ENCODE measurements around the gene SCFD2.
"Not testable (repeated sequence)": the region's sequence is repeated elsewhere in the genome, so short reads cannot be mapped to it uniquely, and the experiment has no call there.

Gene SCFD2

GRCh38 chr4:53240573-53240972, 125.3 kb downstream of the SCFD2 start:
- Histone ChIP-seq H3K27ac (replicated peaks) (no peak overlapping the region), H3K27me3 (ENCODE audit: insufficient read depth, poor library complexity, severe bottlenecking) (no peaks in the 10 kb centered on the region), H3K4me3 (replicated peaks; ENCODE audit: insufficient read depth, low read length) (no peak overlapping the region)
- no peak for DNase-seq (ENCODE audit: low read depth in 1 of 2, low spot score in 1 of 2)
- TF ChIP-seq REST (IDR thresholded peaks at IDR 0.05; ENCODE audit: insufficient replicate concordance, low read depth) (no peak), GABPA (IDR thresholded peaks at IDR 0.05; ENCODE audit: low read depth) (no peak), POLR2AphosphoS5 (IDR thresholded peaks at IDR 0.05; ENCODE audit: low read depth) (no peak), SPI1 (IDR thresholded peaks at IDR 0.05; ENCODE audit: borderline replicate concordance, low read depth) (no peak)

GRCh38 chr4:53238352-53238751, 127.5 kb downstream of the SCFD2 start:
- not testable (repeated sequence) for DNase-seq (ENCODE audit: low read depth in 1 of 2, low spot score in 1 of 2); H3K27ac ChIP-seq (replicated peaks); H3K27me3 ChIP-seq (ENCODE audit: insufficient read depth, poor library complexity, severe bottlenecking); H3K4me3 ChIP-seq (replicated peaks; ENCODE audit: insufficient read depth, low read length)

- not testable (repeated sequence) for H3K4me3 ChIP-seq (replicated peaks; ENCODE audit: insufficient read depth, low read length); H3K27me3 ChIP-seq (ENCODE audit: insufficient read depth, poor library complexity, severe bottlenecking); H3K27ac ChIP-seq (replicated peaks); DNase-seq (ENCODE audit: low read depth in 1 of 2, low spot score in 1 of 2)
Measured at GRCh38 chr4:53237811-53238210, 128.1 kb downstream of the SCFD2 start.

- H3K4me3 ChIP-seq (replicated peaks; ENCODE audit: insufficient read depth, low read length); H3K27ac ChIP-seq (replicated peaks); H3K27me3 ChIP-seq (ENCODE audit: insufficient read depth, poor library complexity, severe bottlenecking); DNase-seq (ENCODE audit: low read depth in 1 of 2, low spot score in 1 of 2): not testable (repeated sequence)
Measured at GRCh38 chr4:53236624-53237023, 129.2 kb downstream of the SCFD2 start.

GRCh38 chr4:53235547-53235946, 130.3 kb downstream of the SCFD2 start:
- no peak for TF ChIP-seq SPI1 (IDR thresholded peaks at IDR 0.05; ENCODE audit: borderline replicate concordance, low read depth)
- no peak for TF ChIP-seq POLR2AphosphoS5 (IDR thresholded peaks at IDR 0.05; ENCODE audit: low read depth)
- no peak for TF ChIP-seq CTCF (IDR thresholded peaks at IDR 0.05; ENCODE audit: insufficient read depth, low read length)
- TF ChIP-seq GABPA (IDR thresholded peaks at IDR 0.05; ENCODE audit: low read depth): no peak
- TF ChIP-seq REST (IDR thresholded peaks at IDR 0.05; ENCODE audit: insufficient replicate concordance, low read depth): no peak
- DNase-seq (ENCODE audit: low read depth in 1 of 2, low spot score in 1 of 2): no peak
- Histone ChIP-seq H3K27me3 (ENCODE audit: insufficient read depth, poor library complexity, severe bottlenecking) (no peaks in the 10 kb centered on the region), H3K4me3 (replicated peaks; ENCODE audit: insufficient read depth, low read length) (no peak overlapping the region), H3K27ac (replicated peaks) (no peak overlapping the region)

GRCh38 chr4:53234669-53235068, 131.2 kb downstream of the SCFD2 start:
- no peak for DNase-seq (ENCODE audit: low read depth in 1 of 2, low spot score in 1 of 2)
- TF ChIP-seq POLR2AphosphoS5 (IDR thresholded peaks at IDR 0.05; ENCODE audit: low read depth) (no peak), GABPA (IDR thresholded peaks at IDR 0.05; ENCODE audit: low read depth) (no peak), REST (IDR thresholded peaks at IDR 0.05; ENCODE audit: insufficient replicate concordance, low read depth) (no peak), CTCF (IDR thresholded peaks at IDR 0.05; ENCODE audit: insufficient read depth, low read length) (no peak), SPI1 (IDR thresholded peaks at IDR 0.05; ENCODE audit: borderline replicate concordance, low read depth) (no peak)
- Histone ChIP-seq H3K27ac (replicated peaks) (no peak overlapping the region), H3K27me3 (ENCODE audit: insufficient read depth, poor library complexity, severe bottlenecking) (no peaks in the 10 kb centered on the region), H3K4me3 (replicated peaks; ENCODE audit: insufficient read depth, low read length) (no peak overlapping the region)

Data from HL-60 (cell line).